B cell (primary cell): Measurements from ENCODE around the gene AIF1.

Experiments
- EZH2 ChIP-seq: IDR thresholded peaks from 2 replicates; pipeline ENCODE4 v1.6.1; 2012; ENCODE audit warnings: borderline replicate concordance, low read depth, mild to moderate bottlenecking, moderate library complexity, low read length; ENCODE audit not compliant: insufficient read depth, poor library complexity, severe bottlenecking
- TF ChIP-seq, protein P1 (sequence below): fragments of 200-600 bp; IDR thresholded peaks from one replicate; pipeline ENCODE4 v1.8.0; 2022; ENCODE audit warnings: antibody characterized with exemption, mild to moderate bottlenecking

DNA sequence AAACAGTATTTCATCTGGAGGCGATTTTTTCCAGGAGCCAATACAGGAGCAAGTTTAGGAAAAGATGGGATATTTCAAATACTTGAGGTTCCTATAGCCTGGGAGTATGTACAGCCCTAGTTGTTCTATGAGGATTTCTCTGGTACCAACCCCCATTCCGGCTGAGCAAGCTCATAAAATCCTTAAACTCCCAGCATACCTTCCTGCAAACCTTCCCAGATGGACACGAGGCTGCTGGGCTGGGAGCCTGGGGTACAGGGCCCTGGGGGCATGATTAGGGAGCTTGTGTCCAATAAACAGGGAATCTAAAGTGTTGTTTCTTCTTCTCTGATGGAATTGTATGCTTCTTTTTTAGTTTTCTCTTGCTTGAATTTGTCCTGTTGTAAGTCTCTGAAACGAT, 7.0 kb downstream of the AIF1 start:
- TF ChIP-seq, protein P1, sequence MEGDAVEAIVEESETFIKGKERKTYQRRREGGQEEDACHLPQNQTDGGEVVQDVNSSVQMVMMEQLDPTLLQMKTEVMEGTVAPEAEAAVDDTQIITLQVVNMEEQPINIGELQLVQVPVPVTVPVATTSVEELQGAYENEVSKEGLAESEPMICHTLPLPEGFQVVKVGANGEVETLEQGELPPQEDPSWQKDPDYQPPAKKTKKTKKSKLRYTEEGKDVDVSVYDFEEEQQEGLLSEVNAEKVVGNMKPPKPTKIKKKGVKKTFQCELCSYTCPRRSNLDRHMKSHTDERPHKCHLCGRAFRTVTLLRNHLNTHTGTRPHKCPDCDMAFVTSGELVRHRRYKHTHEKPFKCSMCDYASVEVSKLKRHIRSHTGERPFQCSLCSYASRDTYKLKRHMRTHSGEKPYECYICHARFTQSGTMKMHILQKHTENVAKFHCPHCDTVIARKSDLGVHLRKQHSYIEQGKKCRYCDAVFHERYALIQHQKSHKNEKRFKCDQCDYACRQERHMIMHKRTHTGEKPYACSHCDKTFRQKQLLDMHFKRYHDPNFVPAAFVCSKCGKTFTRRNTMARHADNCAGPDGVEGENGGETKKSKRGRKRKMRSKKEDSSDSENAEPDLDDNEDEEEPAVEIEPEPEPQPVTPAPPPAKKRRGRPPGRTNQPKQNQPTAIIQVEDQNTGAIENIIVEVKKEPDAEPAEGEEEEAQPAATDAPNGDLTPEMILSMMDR, result no peak
- no peak for TF ChIP-seq EZH2
